ENCODE measurements around the gene CERS6. TPM values are rescaled to one million over a fixed set of nuclear protein-coding genes. Genes with fewer than 3 reads are reported as not detected.

Gene CERS6
- total and polyA plus RNA-seq, 2 experiments from 2014 or later = 7.4 to 35.0 TPM

- Mint-ChIP-seq H3K4me1 (peaks cover 14% of the 10 kb centered on the region), H3K27ac (no peak overlapping the region)
- ATAC-seq = no peak
Observed at GRCh38 chr2:168565512-168565911, 109.4 kb downstream of the CERS6 start.

More at GRCh38 chr2:168565512-168565911, 109.4 kb downstream of the CERS6 start:
- peaks cover 4% of the 10 kb centered on the region; the same call in 1 of the 2 replicates for H3K4me1 ChIP-seq (ENCODE audit: insufficient read depth)
- no peaks in the 10 kb centered on the region for H3K27me3 ChIP-seq (ENCODE audit: insufficient read depth)
- no peak overlapping the region for H3K27ac ChIP-seq (ENCODE audit: low read depth)
- no peak for TF ChIP-seq EZH2 (IDR thresholded peaks at IDR 0.05; ENCODE audit: low read depth, unreplicated experiment)
- TF ChIP-seq CREB1 (CRISPR knock-in tag; IDR thresholded peaks at IDR 0.05; ENCODE audit: low read depth) = no peak
- TF ChIP-seq REST (IDR thresholded peaks at IDR 0.05; ENCODE audit: unreplicated experiment) = no peak
- no peak for TF ChIP-seq EZH2phosphoT487 (IDR thresholded peaks at IDR 0.05; ENCODE audit: unreplicated experiment)
- no peak for TF ChIP-seq POLR2AphosphoS5 (IDR thresholded peaks at IDR 0.05; ENCODE audit: low read depth)
- TF ChIP-seq NANOG (IDR thresholded peaks at IDR 0.05; ENCODE audit: borderline replicate concordance) = no peak
- TF ChIP-seq, protein P1, sequence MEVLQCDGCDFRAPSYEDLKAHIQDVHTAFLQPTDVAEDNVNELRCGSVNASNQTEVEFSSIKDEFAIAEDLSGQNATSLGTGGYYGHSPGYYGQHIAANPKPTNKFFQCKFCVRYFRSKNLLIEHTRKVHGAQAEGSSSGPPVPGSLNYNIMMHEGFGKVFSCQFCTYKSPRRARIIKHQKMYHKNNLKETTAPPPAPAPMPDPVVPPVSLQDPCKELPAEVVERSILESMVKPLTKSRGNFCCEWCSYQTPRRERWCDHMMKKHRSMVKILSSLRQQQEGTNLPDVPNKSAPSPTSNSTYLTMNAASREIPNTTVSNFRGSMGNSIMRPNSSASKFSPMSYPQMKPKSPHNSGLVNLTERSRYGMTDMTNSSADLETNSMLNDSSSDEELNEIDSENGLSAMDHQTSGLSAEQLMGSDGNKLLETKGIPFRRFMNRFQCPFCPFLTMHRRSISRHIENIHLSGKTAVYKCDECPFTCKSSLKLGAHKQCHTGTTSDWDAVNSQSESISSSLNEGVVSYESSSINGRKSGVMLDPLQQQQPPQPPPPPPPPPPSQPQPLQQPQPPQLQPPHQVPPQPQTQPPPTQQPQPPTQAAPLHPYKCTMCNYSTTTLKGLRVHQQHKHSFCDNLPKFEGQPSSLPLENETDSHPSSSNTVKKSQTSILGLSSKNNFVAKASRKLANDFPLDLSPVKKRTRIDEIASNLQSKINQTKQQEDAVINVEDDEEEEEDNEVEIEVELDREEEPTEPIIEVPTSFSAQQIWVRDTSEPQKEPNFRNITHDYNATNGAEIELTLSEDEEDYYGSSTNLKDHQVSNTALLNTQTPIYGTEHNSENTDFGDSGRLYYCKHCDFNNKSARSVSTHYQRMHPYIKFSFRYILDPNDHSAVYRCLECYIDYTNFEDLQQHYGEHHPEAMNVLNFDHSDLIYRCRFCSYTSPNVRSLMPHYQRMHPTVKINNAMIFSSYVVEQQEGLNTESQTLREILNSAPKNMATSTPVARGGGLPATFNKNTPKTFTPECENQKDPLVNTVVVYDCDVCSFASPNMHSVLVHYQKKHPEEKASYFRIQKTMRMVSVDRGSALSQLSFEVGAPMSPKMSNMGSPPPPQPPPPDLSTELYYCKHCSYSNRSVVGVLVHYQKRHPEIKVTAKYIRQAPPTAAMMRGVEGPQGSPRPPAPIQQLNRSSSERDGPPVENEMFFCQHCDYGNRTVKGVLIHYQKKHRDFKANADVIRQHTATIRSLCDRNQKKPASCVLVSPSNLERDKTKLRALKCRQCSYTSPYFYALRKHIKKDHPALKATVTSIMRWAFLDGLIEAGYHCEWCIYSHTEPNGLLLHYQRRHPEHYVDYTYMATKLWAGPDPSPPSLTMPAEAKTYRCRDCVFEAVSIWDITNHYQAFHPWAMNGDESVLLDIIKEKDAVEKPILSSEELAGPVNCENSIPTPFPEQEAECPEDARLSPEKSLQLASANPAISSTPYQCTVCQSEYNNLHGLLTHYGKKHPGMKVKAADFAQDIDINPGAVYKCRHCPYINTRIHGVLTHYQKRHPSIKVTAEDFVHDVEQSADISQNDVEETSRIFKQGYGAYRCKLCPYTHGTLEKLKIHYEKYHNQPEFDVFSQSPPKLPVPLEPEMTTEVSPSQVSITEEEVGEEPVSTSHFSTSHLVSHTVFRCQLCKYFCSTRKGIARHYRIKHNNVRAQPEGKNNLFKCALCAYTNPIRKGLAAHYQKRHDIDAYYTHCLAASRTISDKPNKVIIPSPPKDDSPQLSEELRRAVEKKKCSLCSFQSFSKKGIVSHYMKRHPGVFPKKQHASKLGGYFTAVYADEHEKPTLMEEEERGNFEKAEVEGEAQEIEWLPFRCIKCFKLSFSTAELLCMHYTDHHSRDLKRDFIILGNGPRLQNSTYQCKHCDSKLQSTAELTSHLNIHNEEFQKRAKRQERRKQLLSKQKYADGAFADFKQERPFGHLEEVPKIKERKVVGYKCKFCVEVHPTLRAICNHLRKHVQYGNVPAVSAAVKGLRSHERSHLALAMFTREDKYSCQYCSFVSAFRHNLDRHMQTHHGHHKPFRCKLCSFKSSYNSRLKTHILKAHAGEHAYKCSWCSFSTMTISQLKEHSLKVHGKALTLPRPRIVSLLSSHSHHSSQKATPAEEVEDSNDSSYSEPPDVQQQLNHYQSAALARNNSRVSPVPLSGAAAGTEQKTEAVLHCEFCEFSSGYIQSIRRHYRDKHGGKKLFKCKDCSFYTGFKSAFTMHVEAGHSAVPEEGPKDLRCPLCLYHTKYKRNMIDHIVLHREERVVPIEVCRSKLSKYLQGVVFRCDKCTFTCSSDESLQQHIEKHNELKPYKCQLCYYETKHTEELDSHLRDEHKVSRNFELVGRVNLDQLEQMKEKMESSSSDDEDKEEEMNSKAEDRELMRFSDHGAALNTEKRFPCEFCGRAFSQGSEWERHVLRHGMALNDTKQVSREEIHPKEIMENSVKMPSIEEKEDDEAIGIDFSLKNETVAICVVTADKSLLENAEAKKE (CRISPR knock-in tag; IDR thresholded peaks at IDR 0.05) = no peak
- TF ChIP-seq JUNB (IDR thresholded peaks at IDR 0.05; ENCODE audit: unreplicated experiment) = no peak
- TF ChIP-seq STAT1 (IDR thresholded peaks at IDR 0.05; ENCODE audit: unreplicated experiment) = no peak
- TF ChIP-seq ZNF114 (CRISPR knock-in tag; IDR thresholded peaks at IDR 0.05) = no peak
- TF ChIP-seq, protein P2, sequence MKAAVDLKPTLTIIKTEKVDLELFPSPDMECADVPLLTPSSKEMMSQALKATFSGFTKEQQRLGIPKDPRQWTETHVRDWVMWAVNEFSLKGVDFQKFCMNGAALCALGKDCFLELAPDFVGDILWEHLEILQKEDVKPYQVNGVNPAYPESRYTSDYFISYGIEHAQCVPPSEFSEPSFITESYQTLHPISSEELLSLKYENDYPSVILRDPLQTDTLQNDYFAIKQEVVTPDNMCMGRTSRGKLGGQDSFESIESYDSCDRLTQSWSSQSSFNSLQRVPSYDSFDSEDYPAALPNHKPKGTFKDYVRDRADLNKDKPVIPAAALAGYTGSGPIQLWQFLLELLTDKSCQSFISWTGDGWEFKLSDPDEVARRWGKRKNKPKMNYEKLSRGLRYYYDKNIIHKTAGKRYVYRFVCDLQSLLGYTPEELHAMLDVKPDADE (IDR thresholded peaks at IDR 0.05) = no peak
- no peak for TF ChIP-seq CTCF (conservative IDR thresholded peaks at IDR 0.05; ENCODE audit: low read depth in 2 of 2)
- TF ChIP-seq ZNF331 (CRISPR knock-in tag; IDR thresholded peaks at IDR 0.05; ENCODE audit: low read depth) = no peak
- no peaks in the 10 kb centered on the region for H3K9me2 ChIP-seq (ENCODE audit: insufficient read depth)
- H3K36me3 Mint-ChIP-seq (ENCODE audit: low read depth) = peaks cover 11% of the 10 kb centered on the region
- no peak overlapping the region for H3K4me3 Mint-ChIP-seq
- no peaks in the 10 kb centered on the region for H3K9me3 Mint-ChIP-seq
- no peaks in the 10 kb centered on the region for H3F3A ChIP-seq (replicated peaks; ENCODE audit: low read depth)
- H4K20me1 ChIP-seq (replicated peaks; ENCODE audit: insufficient read depth) = no peaks in the 10 kb centered on the region; the same call in 1 of the 2 replicates
- H3K4me2 ChIP-seq = no peak overlapping the region
- no peak overlapping the region for H2AFZ ChIP-seq
- no peak for DNase-seq (ENCODE audit: low spot score)
- H3K27me3 Mint-ChIP-seq (ENCODE audit: insufficient read depth, low read depth, poor library complexity) = no peaks in the 10 kb centered on the region
- H3K36me3 ChIP-seq (ENCODE audit: insufficient read depth) = no peaks in the 10 kb centered on the region
- H3K4me3 ChIP-seq = no peak overlapping the region
- H3K79me2 ChIP-seq (replicated peaks; ENCODE audit: insufficient read depth) = peaks cover 7% of the 10 kb centered on the region
